Progenitor cell of endocrine pancreas (in vitro differentiated cells): ENCODE data around the gene PSAPL1. TPM values are rescaled to one million over a fixed set of nuclear protein-coding genes. Genes with fewer than 3 reads are reported as not detected.

Experiments used
- DNase-seq: peaks from one replicate; pipeline ENCODE4 v3.0.0; 2021; ENCODE audit warnings: low spot score; ENCODE audit not compliant: unreplicated experiment
- H3K27ac Mint-ChIP-seq: 2 replicates; pipeline ENCODE4 v1.8.0; 2021; ENCODE audit warnings: mild to moderate bottlenecking, moderate library complexity, mixed read lengths
- H3K27me3 Mint-ChIP-seq: 2 replicates; pipeline ENCODE4 v1.8.0; 2021; ENCODE audit warnings: mixed read lengths
- H3K36me3 Mint-ChIP-seq: 2 replicates; pipeline ENCODE4 v1.8.0; 2022; ENCODE audit warnings: mixed read lengths; ENCODE audit not compliant: insufficient read depth
- H3K4me1 Mint-ChIP-seq: 2 replicates; pipeline ENCODE4 v1.8.0; 2021; ENCODE audit warnings: low read depth, mixed read lengths
- H3K4me3 Mint-ChIP-seq: 2 replicates; pipeline ENCODE4 v1.8.0; 2021; ENCODE audit warnings: low read depth, mild to moderate bottlenecking, moderate library complexity, mixed read lengths
- H3K9me3 Mint-ChIP-seq: 2 replicates; pipeline ENCODE4 v1.8.0; 2021; ENCODE audit warnings: low read depth, mixed read lengths
- CTCF ChIP-seq: fragments of 200-600 bp; sonication (generic); IDR thresholded peaks from one replicate; pipeline ENCODE4 v1.5.0; 2021; ENCODE audit warnings: antibody characterized with exemption, mild to moderate bottlenecking; ENCODE audit not compliant: unreplicated experiment
- total RNA-seq: library from RNA; stranded (reverse); gene quantifications from 2 replicates; pipeline ENCODE4 v1.2.1, GENCODE V29; 2021

The PSAPL1 gene
- total RNA-seq, 1 donor from 2014 or later, result 0.14 TPM

GRCh38 chr4:7423801-7424552 is 10.8 kb downstream of the PSAPL1 start:
- DNase-seq, result no peak
- no peak for TF ChIP-seq CTCF
- peaks cover 3% of the 10 kb centered on the region for H3K27me3 Mint-ChIP-seq
- H3K4me3 Mint-ChIP-seq, result no peak overlapping the region
- no peaks in the 10 kb centered on the region for H3K9me3 Mint-ChIP-seq
- no peaks in the 10 kb centered on the region for H3K36me3 Mint-ChIP-seq
- H3K27ac Mint-ChIP-seq, result no peak overlapping the region
- H3K4me1 Mint-ChIP-seq, result peaks cover 8% of the 10 kb centered on the region

GRCh38 chr4:7423391-7423790 is 11.3 kb downstream of the PSAPL1 start:
- no peak overlapping the region for H3K27ac Mint-ChIP-seq
- H3K4me3 Mint-ChIP-seq, result no peak overlapping the region
- H3K4me1 Mint-ChIP-seq, result peaks cover 5% of the 10 kb centered on the region
- H3K27me3 Mint-ChIP-seq, result peaks cover 3% of the 10 kb centered on the region
- no peaks in the 10 kb centered on the region for H3K9me3 Mint-ChIP-seq
- H3K36me3 Mint-ChIP-seq, result no peaks in the 10 kb centered on the region
- DNase-seq, result no peak
- no peak for TF ChIP-seq CTCF

GRCh38 chr4:7422898-7423180 is 11.9 kb downstream of the PSAPL1 start:
- Mint-ChIP-seq H3K27ac (no peak overlapping the region), H3K9me3 (peaks cover 3% of the 10 kb centered on the region), H3K4me1 (peaks cover 1% of the 10 kb centered on the region), H3K4me3 (no peak overlapping the region), H3K27me3 (peaks cover 3% of the 10 kb centered on the region), H3K36me3 (no peaks in the 10 kb centered on the region)
- DNase-seq, result no peak
- no peak for TF ChIP-seq CTCF

GRCh38 chr4:7422151-7422897 is 12.4 kb downstream of the PSAPL1 start:
- no peaks in the 10 kb centered on the region for H3K36me3 Mint-ChIP-seq
- H3K27me3 Mint-ChIP-seq, result peaks cover 3% of the 10 kb centered on the region
- no peak for TF ChIP-seq CTCF
- H3K27ac Mint-ChIP-seq, result no peak overlapping the region
- H3K9me3 Mint-ChIP-seq, result peaks cover 3% of the 10 kb centered on the region
- DNase-seq, result no peak
- H3K4me3 Mint-ChIP-seq, result no peak overlapping the region
- H3K4me1 Mint-ChIP-seq, result no peaks in the 10 kb centered on the region

GRCh38 chr4:7421356-7422150 is 13.2 kb downstream of the PSAPL1 start:
- Mint-ChIP-seq H3K4me3 (no peak overlapping the region), H3K4me1 (peaks cover 4% of the 10 kb centered on the region), H3K27ac (no peak overlapping the region), H3K27me3 (peaks cover 3% of the 10 kb centered on the region), H3K36me3 (no peaks in the 10 kb centered on the region), H3K9me3 (peaks cover 3% of the 10 kb centered on the region)
- DNase-seq, result no peak
- no peak for TF ChIP-seq CTCF
